ENCODE results near the gene GSTA1. TPM values are rescaled to one million over a fixed set of nuclear protein-coding genes. Genes with fewer than 3 reads are reported as not detected.

Gene GSTA1
- total RNA-seq, 1 donor from 2014 or later: not detected

Other genes with a start within 250 kb of the GSTA1 start
- gene TRAM2, start 226.8 kb downstream of the GSTA1 start, total RNA-seq: 12.6 TPM
- 8.7 TPM for gene TMEM14A, start 132.7 kb downstream of the GSTA1 start, total RNA-seq
- not detected for gene GSTA2, start 40.3 kb downstream of the GSTA1 start, total RNA-seq
- not detected for gene GSTA5, start 37.0 kb upstream of the GSTA1 start, total RNA-seq
- not detected for gene GSTA3, start 105.9 kb upstream of the GSTA1 start, total RNA-seq
- 10.6 TPM for gene GSTA4, start 191.5 kb upstream of the GSTA1 start, total RNA-seq